B cell (primary cell): ENCODE results near the gene CFAP65. TPM values are rescaled to one million over a fixed set of nuclear protein-coding genes. Genes with fewer than 3 reads are reported as not detected.

Experiments
- ATAC-seq: fragments of 200-7000 bp; cut with Tn5 transposase; one replicate; pipeline ENCODE4 v1.10.0; 2021; ENCODE audit warnings: low read depth, mild to moderate bottlenecking, moderate number of reproducible peaks, moderate library complexity
- CTCF ChIA-PET: fragments of 350-600 bp; sonication (Branson Sonifier 250); formaldehyde crosslinking; loops from one replicate; lab custom pipeline; 2021; ENCODE audit warnings: antibody characterized with exemption, inconsistent platforms; lab: Charles Lee
- POLR2A ChIA-PET: fragments of 350-600 bp; sonication (Branson Sonifier 250); formaldehyde crosslinking; loops from one replicate; lab custom pipeline; 2021; ENCODE audit warnings: antibody characterized with exemption; lab: Charles Lee
- DNase-seq: peaks from one replicate; pipeline ENCODE4 v3.0.0; 2013
- H2AFZ ChIP-seq: 2 replicates; pipeline ENCODE4 v1.6.1; 2012; ENCODE audit warnings: mild to moderate bottlenecking, low read depth, low read length; ENCODE audit not compliant: insufficient read depth, poor library complexity, severe bottlenecking
- H3K27ac ChIP-seq, 2 donors: 1 replicate in 1 of 2; 2 replicates in 1 of 2; pipeline ENCODE4 v1.5.1; 2012 to 2013; ENCODE audit warnings: low read length in 2 of 2, mild to moderate bottlenecking in 2 of 2, moderate library complexity in 1 of 2
- H3K27me3 ChIP-seq, 4 experiments: fragments of 200-600 bp in 1 of 4; sonication (generic) in 1 of 4; replicated peaks in 1 of 4; 1 replicate in 2 of 4; 2 replicates in 2 of 4; pipeline versions ENCODE4 v1.6.1 to v1.7.0; 2013 to 2016; ENCODE audit warnings: low read length in 3 of 4, mild to moderate bottlenecking in 2 of 4, mixed read lengths in 1 of 4, moderate library complexity in 1 of 4; ENCODE audit not compliant: insufficient read depth in 4 of 4, control insufficient read depth in 3 of 4; ENCODE audit errors: control extremely low read depth in 1 of 4
- H3K36me3 ChIP-seq, 2 experiments: replicated peaks in 1 of 2; 1 replicate in 1 of 2; 2 replicates in 1 of 2; pipeline versions ENCODE4 v1.6.1 to v1.7.1; 2013; ENCODE audit warnings: low read length in 1 of 2; ENCODE audit not compliant: insufficient read depth in 2 of 2, control insufficient read depth in 1 of 2; ENCODE audit errors: control extremely low read depth in 1 of 2, extremely low read depth in 1 of 2
- H3K4me1 ChIP-seq, 2 donors: fragments of 200-600 bp in 1 of 2; sonication (generic) in 1 of 2; 1 replicate in 1 of 2; 2 replicates in 1 of 2; pipeline versions ENCODE4 v1.5.1 to v1.6.1; 2013 to 2017; ENCODE audit warnings: low read length in 2 of 2; ENCODE audit not compliant: control insufficient read depth in 2 of 2, insufficient read depth in 2 of 2
- H3K4me2 ChIP-seq: replicated peaks from 2 replicates; pipeline ENCODE3; 2012; ENCODE audit warnings: mild to moderate bottlenecking, low read depth, low read length; ENCODE audit not compliant: poor library complexity, severe bottlenecking
- H3K4me3 ChIP-seq, 5 experiments: fragments of 200-600 bp in 1 of 5; sonication (generic) in 1 of 5; 1 replicate in 3 of 5; 2 replicates in 2 of 5; pipeline versions ENCODE4 v1.5.1 to v1.7.0; 2011 to 2016; ENCODE audit warnings: low read length in 4 of 5, mild to moderate bottlenecking in 4 of 5, low read depth in 2 of 5, control low read depth in 1 of 5, moderate library complexity in 1 of 5; ENCODE audit not compliant: insufficient read depth in 1 of 5; ENCODE audit errors: control extremely low read depth in 1 of 5, extremely low read depth in 1 of 5
- H3K79me2 ChIP-seq: fragments of 200-600 bp; sonication (generic); one replicate; pipeline ENCODE4 v1.6.0; 2016; ENCODE audit warnings: low read length; ENCODE audit not compliant: control insufficient read depth, insufficient read depth
- H3K9ac ChIP-seq: fragments of 200-600 bp; sonication (generic); 2 replicates; pipeline ENCODE4 v1.6.1; 2017; ENCODE audit warnings: mild to moderate bottlenecking, low read length, moderate library complexity
- H3K9me3 ChIP-seq, 3 donors: one replicate each; pipeline versions ENCODE4 v1.6.1 to v1.7.1; 2013; ENCODE audit warnings: low read length in 2 of 3; ENCODE audit not compliant: control insufficient read depth in 2 of 3, insufficient read depth in 1 of 3; ENCODE audit errors: control extremely low read depth in 1 of 3
- H4K20me1 ChIP-seq: 2 replicates; pipeline ENCODE4 v1.6.0; 2012; ENCODE audit warnings: mild to moderate bottlenecking, low read length; ENCODE audit not compliant: insufficient read depth, control insufficient read depth, poor library complexity, severe bottlenecking
- H3K27ac Mint-ChIP-seq: one replicate; pipeline ENCODE4 v1.8.0; 2021; ENCODE audit warnings: mixed read lengths
- H3K27me3 Mint-ChIP-seq: one replicate; pipeline ENCODE4 v1.8.0; 2021; ENCODE audit warnings: mixed read lengths
- H3K4me1 Mint-ChIP-seq: one replicate; pipeline ENCODE4 v1.8.0; 2021; ENCODE audit warnings: mixed read lengths
- H3K4me3 Mint-ChIP-seq: one replicate; pipeline ENCODE4 v1.8.0; 2021; ENCODE audit warnings: mixed read lengths
- H3K9me3 Mint-ChIP-seq: one replicate; pipeline ENCODE4 v1.8.0; 2022; ENCODE audit warnings: mixed read lengths; ENCODE audit not compliant: insufficient read depth
- EZH2 ChIP-seq: IDR thresholded peaks from 2 replicates; pipeline ENCODE4 v1.6.1; 2012; ENCODE audit warnings: borderline replicate concordance, low read depth, mild to moderate bottlenecking, moderate library complexity, low read length; ENCODE audit not compliant: insufficient read depth, poor library complexity, severe bottlenecking
- WGBS: methylation state at CpG from one replicate; pipeline ENCODE4 v1.1.5; 2013; ENCODE audit warnings: missing lambda C conversion rate; ENCODE audit not compliant: insufficient coverage; 5-methylcytosine and 5-hydroxymethylcytosine counted together
- intact Hi-C: fragments of 100-400 bp; cut with micrococcal nuclease; formaldehyde crosslinking; loops from one replicate; pipeline ENCODE4 v1.10.0; 2022
- polyA plus RNA-seq: library from polyadenylated mRNA; depleted of rRNA; stranded (reverse); fragments of >200 nt; gene quantifications from 2 replicates; pipeline ENCODE4 v1.2.3, GENCODE V29; 2012
- total RNA-seq, 2 donors: library from RNA; stranded (reverse); fragments of 120-200 nt in 1 of 2; gene quantifications; 1 replicate in 1 of 2; 2 replicates in 1 of 2; pipeline versions ENCODE4 v1.2.3 to v1.2.4, GENCODE V29; 2013 to 2022
- TF ChIP-seq, protein P1 (sequence below): fragments of 200-600 bp; IDR thresholded peaks from one replicate; pipeline ENCODE4 v1.8.0; 2022; ENCODE audit warnings: antibody characterized with exemption, mild to moderate bottlenecking

Gene CFAP65
- total and polyA plus RNA-seq, 2 donors (not counting 1 experiment from before 2014, with no cell fraction given) = not detected

- Histone ChIP-seq H3K4me1 (peaks cover 0 to 3% of the 10 kb centered on the region in 2 donors), H3K4me2 (no peak overlapping the region), H3K9me3 (no peaks in the 10 kb centered on the region), H3K4me3 (no peak overlapping the region), H3K27me3 (no peaks in the 10 kb centered on the region), H4K20me1 (peaks cover 4% of the 10 kb centered on the region), H3K79me2 (no peaks in the 10 kb centered on the region), H3K9ac (no peak overlapping the region), H3K27ac (no peak overlapping the region), H2AFZ (no peak overlapping the region), H3K36me3 (peaks cover 7 to 27% of the 10 kb centered on the region in 2 experiments)
- WGBS = 98% methylated on average over 4 of the region's 4 CpGs
- ATAC-seq = no peak
- intact Hi-C loops = no loop called here
- Mint-ChIP-seq H3K27me3 (no peaks in the 10 kb centered on the region), H3K27ac (no peak overlapping the region), H3K4me1 (peaks cover 13% of the 10 kb centered on the region), H3K4me3 (no peak overlapping the region), H3K9me3 (no peaks in the 10 kb centered on the region)
- ChIA-PET CTCF (interaction anchor here (0.7 kb wide), 1 partner anchor 11 kb away, joined by 4 read pairs; no protein-coding TSS in a partner anchor), POLR2A (no interaction called here)
- no peak for DNase-seq
- TF ChIP-seq, protein P1, sequence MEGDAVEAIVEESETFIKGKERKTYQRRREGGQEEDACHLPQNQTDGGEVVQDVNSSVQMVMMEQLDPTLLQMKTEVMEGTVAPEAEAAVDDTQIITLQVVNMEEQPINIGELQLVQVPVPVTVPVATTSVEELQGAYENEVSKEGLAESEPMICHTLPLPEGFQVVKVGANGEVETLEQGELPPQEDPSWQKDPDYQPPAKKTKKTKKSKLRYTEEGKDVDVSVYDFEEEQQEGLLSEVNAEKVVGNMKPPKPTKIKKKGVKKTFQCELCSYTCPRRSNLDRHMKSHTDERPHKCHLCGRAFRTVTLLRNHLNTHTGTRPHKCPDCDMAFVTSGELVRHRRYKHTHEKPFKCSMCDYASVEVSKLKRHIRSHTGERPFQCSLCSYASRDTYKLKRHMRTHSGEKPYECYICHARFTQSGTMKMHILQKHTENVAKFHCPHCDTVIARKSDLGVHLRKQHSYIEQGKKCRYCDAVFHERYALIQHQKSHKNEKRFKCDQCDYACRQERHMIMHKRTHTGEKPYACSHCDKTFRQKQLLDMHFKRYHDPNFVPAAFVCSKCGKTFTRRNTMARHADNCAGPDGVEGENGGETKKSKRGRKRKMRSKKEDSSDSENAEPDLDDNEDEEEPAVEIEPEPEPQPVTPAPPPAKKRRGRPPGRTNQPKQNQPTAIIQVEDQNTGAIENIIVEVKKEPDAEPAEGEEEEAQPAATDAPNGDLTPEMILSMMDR = no peak
- no peak for TF ChIP-seq EZH2
Observed at GRCh38 chr2:219078951-219079350, 37.6 kb upstream of the CFAP65 start.

GRCh38 chr2:219078126-219078525 lies 36.8 kb upstream of the CFAP65 start:
- no peak overlapping the region for H2AFZ ChIP-seq
- Mint-ChIP-seq H3K4me3 (no peak overlapping the region), H3K27ac (no peak overlapping the region), H3K9me3 (no peaks in the 10 kb centered on the region), H3K27me3 (no peaks in the 10 kb centered on the region), H3K4me1 (peaks cover 13% of the 10 kb centered on the region)
- no peak for ATAC-seq
- no peaks in the 10 kb centered on the region for H3K79me2 ChIP-seq
- H3K4me2 ChIP-seq = no peak overlapping the region
- no peak overlapping the region for H3K9ac ChIP-seq
- H3K4me3 ChIP-seq = no peak overlapping the region
- no peaks in the 10 kb centered on the region for H3K9me3 ChIP-seq
- ChIA-PET CTCF (interaction anchor here (0.7 kb wide), 1 partner anchor 10 kb away, joined by 4 read pairs; no protein-coding TSS in a partner anchor), POLR2A (no interaction called here)
- intact Hi-C loops = no loop called here
- H4K20me1 ChIP-seq = peaks cover 4% of the 10 kb centered on the region
- no CpG with 5 or more reads among the region's 3 CpGs for WGBS
- no peak for TF ChIP-seq EZH2
- TF ChIP-seq, protein P1 = no peak
- H3K4me1 ChIP-seq = peaks cover 0 to 3% of the 10 kb centered on the region in 2 donors
- H3K27ac ChIP-seq = no peak overlapping the region
- no peak for DNase-seq
- H3K36me3 ChIP-seq = peaks cover 7 to 29% of the 10 kb centered on the region in 2 experiments
- no peaks in the 10 kb centered on the region for H3K27me3 ChIP-seq
